DOHH2 (cell line): ENCODE measurements around the gene DENND11.

Source experiments
- H3F3A ChIP-seq: fragments of 200-600 bp; sonication (generic), shearing (Covaris generic); 2 replicates; pipeline ENCODE4 v1.6.0; 2016; ENCODE audit warnings: antibody characterized with exemption, mild to moderate bottlenecking; ENCODE audit not compliant: control insufficient read depth, insufficient read depth
- H3K27ac ChIP-seq: fragments of 200-600 bp; sonication (generic); 2 replicates; pipeline ENCODE4 v1.5.1; 2014; ENCODE audit warnings: low read depth, mild to moderate bottlenecking, low read length, moderate library complexity
- H3K27me3 ChIP-seq: fragments of 200-600 bp; sonication (generic); 2 replicates; pipeline ENCODE4 v1.6.1; 2014; ENCODE audit warnings: mild to moderate bottlenecking, low read length, mixed read lengths; ENCODE audit not compliant: control insufficient read depth
- H3K36me3 ChIP-seq: fragments of 200-600 bp; sonication (generic); 2 replicates; pipeline ENCODE4 v1.6.1; 2014; ENCODE audit warnings: mild to moderate bottlenecking, low read length, moderate library complexity, mixed read lengths; ENCODE audit not compliant: control insufficient read depth
- H3K4me1 ChIP-seq: fragments of 200-600 bp; sonication (generic); 2 replicates; pipeline ENCODE4 v1.6.1; 2014; ENCODE audit warnings: mild to moderate bottlenecking, low read length, mixed read lengths; ENCODE audit not compliant: control insufficient read depth
- H3K4me2 ChIP-seq: fragments of 200-600 bp; sonication (generic); 2 replicates; pipeline ENCODE4 v1.6.0; 2014; ENCODE audit warnings: mild to moderate bottlenecking, low read length, moderate library complexity
- H3K4me3 ChIP-seq: fragments of 200-600 bp; sonication (generic); 2 replicates; pipeline ENCODE4 v1.5.1; 2014; ENCODE audit warnings: mild to moderate bottlenecking, low read length, mixed read lengths
- H3K79me2 ChIP-seq: fragments of 200-600 bp; sonication (generic); 2 replicates; pipeline ENCODE4 v1.6.1; 2014; ENCODE audit warnings: mild to moderate bottlenecking, low read length, mixed read lengths; ENCODE audit not compliant: control insufficient read depth
- H3K9me2 ChIP-seq: fragments of 200-600 bp; sonication (generic); replicated peaks from 2 replicates; pipeline ENCODE4 v1.6.1; 2014; ENCODE audit warnings: mild to moderate bottlenecking, low read length, mixed read lengths; ENCODE audit not compliant: control insufficient read depth
- H3K9me3 ChIP-seq: fragments of 200-600 bp; sonication (generic); 2 replicates; pipeline ENCODE4 v1.6.1; 2014; ENCODE audit warnings: antibody characterized with exemption, low read length, mixed read lengths; ENCODE audit not compliant: control insufficient read depth, insufficient read depth
- H4K20me1 ChIP-seq: fragments of 200-600 bp; sonication (generic); 2 replicates; pipeline ENCODE4 v1.6.0; 2014; ENCODE audit warnings: low read depth, mild to moderate bottlenecking, antibody characterized with exemption, low read length, moderate library complexity; ENCODE audit not compliant: control insufficient read depth, insufficient read depth
- CTCF ChIP-seq: fragments of 200-600 bp; sonication (generic); IDR thresholded peaks from one replicate; pipeline ENCODE4 v1.5.1; 2014; ENCODE audit warnings: antibody characterized with exemption, mild to moderate bottlenecking, low read depth, low read length; ENCODE audit not compliant: poor library complexity, severe bottlenecking
- EZH2phosphoT487 ChIP-seq: fragments of 200-600 bp; sonication (generic); IDR thresholded peaks from 2 replicates; pipeline ENCODE4 v1.6.1; 2017; ENCODE audit warnings: borderline replicate concordance, mild to moderate bottlenecking, antibody characterized with exemption, low read length, moderate library complexity, mixed read lengths

Gene DENND11

GRCh38 chr7:141700296-141700847 lies 1.6 kb downstream of the DENND11 start:
- H3K27me3 ChIP-seq, result peaks cover 55% of the 10 kb centered on the region
- peaks cover 43% of the 10 kb centered on the region for H3K4me1 ChIP-seq
- no peaks in the 10 kb centered on the region for H3K9me3 ChIP-seq
- TF ChIP-seq EZH2phosphoT487 (no peak), CTCF (no peak)
- H3F3A ChIP-seq, result peaks cover 4% of the 10 kb centered on the region; the same call in 1 of the 2 replicates
- peak overlapping the region; percentile 66 for H3K4me3 ChIP-seq
- H4K20me1 ChIP-seq, result no peaks in the 10 kb centered on the region
- H3K36me3 ChIP-seq, result no peaks in the 10 kb centered on the region
- no peaks in the 10 kb centered on the region for H3K79me2 ChIP-seq
- H3K9me2 ChIP-seq, result no peaks in the 10 kb centered on the region
- H3K4me2 ChIP-seq, result peak overlapping the region; percentile 75
- H3K27ac ChIP-seq, result no peak overlapping the region

GRCh38 chr7:141699860-141700259 lies 2.1 kb downstream of the DENND11 start:
- H3K27ac ChIP-seq, result no peak overlapping the region
- peaks cover 53% of the 10 kb centered on the region for H3K27me3 ChIP-seq
- no peaks in the 10 kb centered on the region for H3K79me2 ChIP-seq
- TF ChIP-seq CTCF (no peak), EZH2phosphoT487 (no peak)
- no peaks in the 10 kb centered on the region for H4K20me1 ChIP-seq
- H3K4me2 ChIP-seq, result 0 out of 2 replicates have a peak overlapping the region, but pooled peaks have one; percentile 6
- no peaks in the 10 kb centered on the region for H3K9me2 ChIP-seq
- peaks cover 43% of the 10 kb centered on the region for H3K4me1 ChIP-seq
- H3K9me3 ChIP-seq, result no peaks in the 10 kb centered on the region
- no peak overlapping the region for H3K4me3 ChIP-seq
- H3K36me3 ChIP-seq, result no peaks in the 10 kb centered on the region
- peaks cover 4% of the 10 kb centered on the region; the same call in 1 of the 2 replicates for H3F3A ChIP-seq

GRCh38 chr7:141698247-141699015 lies 3.5 kb downstream of the DENND11 start:
- TF ChIP-seq CTCF (no peak), EZH2phosphoT487 (no peak)
- Histone ChIP-seq H3K27ac (no peak overlapping the region), H3F3A (peaks cover 4% of the 10 kb centered on the region; the same call in 1 of the 2 replicates), H3K9me2 (no peaks in the 10 kb centered on the region), H3K4me2 (peak overlapping the region; percentile 62), H3K9me3 (no peaks in the 10 kb centered on the region), H3K4me3 (peak overlapping the region; percentile 31), H4K20me1 (no peaks in the 10 kb centered on the region), H3K4me1 (peaks cover 43% of the 10 kb centered on the region), H3K36me3 (no peaks in the 10 kb centered on the region), H3K27me3 (peaks cover 43% of the 10 kb centered on the region), H3K79me2 (no peaks in the 10 kb centered on the region)
